Stomach (tissue), 9 donors: ENCODE measurements around the gene HAAO. TPM values are rescaled to one million over a fixed set of nuclear protein-coding genes. Genes with fewer than 3 reads are reported as not detected.
"Not testable (repeated sequence)": the region's sequence is repeated elsewhere in the genome, so short reads cannot be mapped to it uniquely, and the experiment has no call there.

Experiments
- DNase-seq, 2 donors: peaks; one replicate each; pipeline versions ENCODE4 v3.0.0 to v3.0.0-alpha.2; 2013 to 2019
- H3K27ac ChIP-seq, 5 donors: fragments of 200-600 bp in 4 of 5; sonication (generic) in 4 of 5; one replicate each; pipeline ENCODE4 v1.5.1; 2013 to 2019; ENCODE audit warnings: mild to moderate bottlenecking in 1 of 5, moderate library complexity in 1 of 5
- H3K27me3 ChIP-seq, 3 donors: fragments of 200-600 bp; sonication (generic); one replicate each; pipeline ENCODE4 v1.5.1; 2017 to 2019; ENCODE audit warnings: mixed run types in 1 of 3
- H3K36me3 ChIP-seq, 4 donors: fragments of 200-600 bp; sonication (generic); 1 replicate in 3 of 4; 2 replicates in 1 of 4; pipeline ENCODE4 v1.5.1; 2016 to 2019
- H3K4me1 ChIP-seq, 4 donors: fragments of 200-600 bp; sonication (generic); one replicate each; pipeline ENCODE4 v1.5.1; 2016 to 2019
- H3K4me3 ChIP-seq, 4 donors: fragments of 200-600 bp; sonication (generic) in 3 of 4; one replicate each; pipeline ENCODE4 v1.5.1; 2016 to 2019; ENCODE audit warnings: mild to moderate bottlenecking in 1 of 4
- H3K9me3 ChIP-seq, 4 donors: fragments of 200-600 bp; sonication (generic); one replicate each; pipeline ENCODE4 v1.5.1; 2016 to 2019
- EP300 ChIP-seq: sonication (generic); formaldehyde crosslinking; IDR thresholded peaks from one replicate; pipeline ENCODE4 v1.6.1; 2017; ENCODE audit warnings: antibody characterized with exemption
- POLR2A ChIP-seq, 4 donors: fragments of 450-650 bp; IDR thresholded peaks; one replicate each; pipeline ENCODE4 v1.6.1; 2016; ENCODE audit warnings: antibody characterized with exemption in 4 of 4, control low read depth in 2 of 4, mild to moderate bottlenecking in 1 of 4, moderate library complexity in 1 of 4
- POLR2AphosphoS5 ChIP-seq, 3 donors: sonication (generic); formaldehyde crosslinking; IDR thresholded peaks; one replicate each; pipeline ENCODE4 v1.6.1; 2016; ENCODE audit warnings: antibody characterized with exemption in 3 of 3
- WGBS, 5 donors: extraction: QIAGEN DNeasy Blood & Tissue Kit in 3 of 5; methylation state at CpG; one replicate each; pipeline versions ENCODE4 v1.1.5 to v1.1.7; 2013 to 2018; 5-methylcytosine and 5-hydroxymethylcytosine counted together
- intact Hi-C: fragments of 100-400 bp; cut with DNase I; formaldehyde crosslinking; loops from one replicate; pipeline ENCODE4 v1.15.1; 2023; ENCODE audit warnings: low total_unique reads
- polyA plus RNA-seq, 3 donors: library from polyadenylated mRNA; stranded (reverse); fragments of 200-250 nt; gene quantifications; one replicate each; pipeline ENCODE4 v1.2.3, GENCODE V29; 2013
- total RNA-seq, 5 donors: library from RNA; depleted of rRNA; stranded (reverse); fragments of >200 nt; gene quantifications; one replicate each; pipeline versions ENCODE4 v1.1.0 to v1.2.3, GENCODE V29; 2014 to 2016
- TF ChIP-seq, protein P1 (sequence below), 7 experiments: fragments of 450-650 bp in 4 of 7; fragments of 200-600 bp in 3 of 7; sonication (generic) in 3 of 7; IDR thresholded peaks; one replicate each; pipeline ENCODE4 v1.5.1; 2016 to 2019; ENCODE audit warnings: antibody characterized with exemption in 7 of 7, control low read depth in 2 of 7, mild to moderate bottlenecking in 1 of 7
- donor health status: healthy with polysubstance abuse.
- donor health status: Bipolar disorder and iron deficiency.
- donor health status: healthy.

HAAO gene
- total and polyA plus RNA-seq, 8 donors: 0.89 to 23.5 (median 12.7) TPM; not detected in 2

- WGBS, 5 donors: 14 to 55% (median 43%) methylated on average over 1 of the region's 1 CpG
- Histone ChIP-seq H3K27me3 (no peaks in the 10 kb centered on the region), H3K27ac (no peak overlapping the region), H3K4me1 (no peaks in the 10 kb centered on the region), H3K4me3 (no peak overlapping the region), H3K9me3 (peaks cover 0 to 7% (median 6%) of the 10 kb centered on the region in 4 donors), H3K36me3 (peaks cover 2 to 50% (median 35%) of the 10 kb centered on the region in 4 donors)
- DNase-seq: no peak
- intact Hi-C loops: no loop called here
- TF ChIP-seq POLR2AphosphoS5 (IDR thresholded peaks at IDR 0.05) (no peak), POLR2A (IDR thresholded peaks at IDR 0.05) (no peak), EP300 (no peak)
- TF ChIP-seq, protein P1, sequence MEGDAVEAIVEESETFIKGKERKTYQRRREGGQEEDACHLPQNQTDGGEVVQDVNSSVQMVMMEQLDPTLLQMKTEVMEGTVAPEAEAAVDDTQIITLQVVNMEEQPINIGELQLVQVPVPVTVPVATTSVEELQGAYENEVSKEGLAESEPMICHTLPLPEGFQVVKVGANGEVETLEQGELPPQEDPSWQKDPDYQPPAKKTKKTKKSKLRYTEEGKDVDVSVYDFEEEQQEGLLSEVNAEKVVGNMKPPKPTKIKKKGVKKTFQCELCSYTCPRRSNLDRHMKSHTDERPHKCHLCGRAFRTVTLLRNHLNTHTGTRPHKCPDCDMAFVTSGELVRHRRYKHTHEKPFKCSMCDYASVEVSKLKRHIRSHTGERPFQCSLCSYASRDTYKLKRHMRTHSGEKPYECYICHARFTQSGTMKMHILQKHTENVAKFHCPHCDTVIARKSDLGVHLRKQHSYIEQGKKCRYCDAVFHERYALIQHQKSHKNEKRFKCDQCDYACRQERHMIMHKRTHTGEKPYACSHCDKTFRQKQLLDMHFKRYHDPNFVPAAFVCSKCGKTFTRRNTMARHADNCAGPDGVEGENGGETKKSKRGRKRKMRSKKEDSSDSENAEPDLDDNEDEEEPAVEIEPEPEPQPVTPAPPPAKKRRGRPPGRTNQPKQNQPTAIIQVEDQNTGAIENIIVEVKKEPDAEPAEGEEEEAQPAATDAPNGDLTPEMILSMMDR (IDR thresholded peaks at IDR 0.05): no peak
Observed at GRCh38 chr2:42733852-42734251, 58.5 kb downstream of the HAAO start.

- intact Hi-C loops, H3K27me3 ChIP-seq, DNase-seq, H3K9me3 ChIP-seq, H3K4me3 ChIP-seq, H3K27ac ChIP-seq, H3K4me1 ChIP-seq: not testable (repeated sequence)
- peaks cover 0 to 37% (median 24%) of the 10 kb centered on the region in 4 donors for H3K36me3 ChIP-seq
- 88 to 99% (median 96%) methylated on average over 4 of the region's 4 CpGs for WGBS, 5 donors
Observed at GRCh38 chr2:42731316-42731715, 61.1 kb downstream of the HAAO start.

GRCh38 chr2:42726680-42727079 is 65.7 kb downstream of the HAAO start:
- intact Hi-C loops: no loop called here
- DNase-seq: no peak
- H3K4me3 ChIP-seq: no peak overlapping the region
- TF ChIP-seq EP300 (no peak), POLR2AphosphoS5 (IDR thresholded peaks at IDR 0.05) (no peak), POLR2A (IDR thresholded peaks at IDR 0.05) (no peak)
- TF ChIP-seq, protein P1 (IDR thresholded peaks at IDR 0.05): no peak
- no peak overlapping the region for H3K27ac ChIP-seq
- no peaks in the 10 kb centered on the region for H3K27me3 ChIP-seq
- H3K36me3 ChIP-seq: peaks cover 0 to 21% (median 13%) of the 10 kb centered on the region in 4 donors
- 89 to 98% (median 95%) methylated on average over 2 of the region's 2 CpGs for WGBS, 5 donors
- peaks cover 0 to 17% (median 8%) of the 10 kb centered on the region in 4 donors for H3K4me1 ChIP-seq
- H3K9me3 ChIP-seq: peaks cover 0 to 6% (median 0%) of the 10 kb centered on the region in 4 donors

- TF ChIP-seq, protein P1 (IDR thresholded peaks at IDR 0.05): no peak
- TF ChIP-seq EP300: no peak
- no peak for TF ChIP-seq POLR2A (IDR thresholded peaks at IDR 0.05)
- no peak for TF ChIP-seq POLR2AphosphoS5 (IDR thresholded peaks at IDR 0.05)
- DNase-seq: peak in 1 of 2 donors; percentile 11
- WGBS, 5 donors: 77 to 90% (median 89%) methylated on average over 3 to 4 of the region's 4 CpGs
Observed at GRCh38 chr2:42725657-42726056, 66.7 kb downstream of the HAAO start.

GRCh38 chr2:42724886-42725285 is 67.5 kb downstream of the HAAO start:
- Histone ChIP-seq H3K9me3 (peaks cover 0 to 6% (median 0%) of the 10 kb centered on the region in 4 donors), H3K27me3 (no peaks in the 10 kb centered on the region), H3K4me3 (no peak overlapping the region), H3K4me1 (peaks cover 0 to 20% (median 8%) of the 10 kb centered on the region in 4 donors), H3K36me3 (peaks cover 0 to 21% (median 13%) of the 10 kb centered on the region in 4 donors), H3K27ac (no peak overlapping the region)
- intact Hi-C loops: no loop called here
- DNase-seq: no peak
- TF ChIP-seq POLR2A (IDR thresholded peaks at IDR 0.05): no peak
- TF ChIP-seq, protein P1 (IDR thresholded peaks at IDR 0.05): no peak
- TF ChIP-seq POLR2AphosphoS5 (IDR thresholded peaks at IDR 0.05): no peak
- TF ChIP-seq EP300: no peak
- 93 to 95% (median 93%) methylated on average over 2 of the region's 2 CpGs for WGBS, 5 donors

More at GRCh38 chr2:42725657-42726056, 66.7 kb downstream of the HAAO start:
- intact Hi-C loops: no loop called here
- Histone ChIP-seq H3K4me3 (no peak overlapping the region), H3K4me1 (peaks cover 0 to 20% (median 8%) of the 10 kb centered on the region in 4 donors), H3K27ac (no peak overlapping the region), H3K27me3 (no peaks in the 10 kb centered on the region), H3K36me3 (peaks cover 0 to 21% (median 13%) of the 10 kb centered on the region in 4 donors), H3K9me3 (peaks cover 0 to 6% (median 0%) of the 10 kb centered on the region in 4 donors)
